Endometrial microvascular endothelial cells (primary cell): ENCODE data around the gene USP54. TPM values are rescaled to one million over a fixed set of nuclear protein-coding genes. Genes with fewer than 3 reads are reported as not detected.
"Not testable (repeated sequence)": the region's sequence is repeated elsewhere in the genome, so short reads cannot be mapped to it uniquely, and the experiment has no call there.

ENCODE experiments used
- in situ Hi-C: cut with HindIII; loops from 2 replicates; pipeline ENCODE4 v1.10.0; 2017; ENCODE audit warnings: low sequenced_read_pairs, low pct_unique_long_range_greater_than_20kb; ENCODE audit errors: inconsistent ontology term
- total RNA-seq: library from RNA; depleted of rRNA; stranded (reverse); fragments of >200 nt; gene quantifications from one replicate; pipeline ENCODE4 v1.2.3, GENCODE V29; 2015; ENCODE audit errors: inconsistent ontology term

USP54 gene
- total RNA-seq, 1 donor from 2014 or later: 6.9 TPM

- in situ Hi-C loops: no loop called here
These were observed 975 bp upstream of the USP54 start for GRCh38 chr10:73591935-73592699.

DNA sequence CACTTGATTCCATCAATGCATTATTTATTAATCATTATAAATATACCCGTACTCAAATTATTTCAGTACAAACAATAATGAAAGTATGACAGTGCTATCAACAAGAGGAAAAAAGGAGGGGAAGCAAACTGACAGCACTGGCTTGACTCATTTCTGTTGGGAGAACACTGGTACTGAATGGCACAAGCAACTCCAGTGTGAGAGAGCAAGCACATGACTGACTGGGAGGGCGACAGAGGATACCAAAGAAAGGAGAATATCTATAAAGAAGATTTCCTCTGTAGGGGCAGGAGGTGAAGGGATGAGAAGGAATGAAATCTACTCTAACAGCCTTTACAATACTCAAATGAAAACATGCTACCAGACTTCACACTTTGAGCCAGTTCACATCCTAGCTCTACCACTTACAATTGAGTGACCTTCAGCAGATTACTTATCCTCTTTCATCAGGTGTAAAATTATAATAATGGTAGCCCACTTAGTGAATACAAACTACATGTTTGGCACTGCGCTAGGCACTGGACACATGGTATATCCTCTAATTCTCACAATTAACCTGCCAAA lies 1.5 kb downstream of the USP54 start:
- in situ Hi-C loops: no loop called here

- in situ Hi-C loops: no loop called here
These were observed 2.5 kb downstream of the USP54 start for GRCh38 chr10:73588656-73589055.

GRCh38 chr10:73586583-73586984 lies 4.6 kb downstream of the USP54 start:
- in situ Hi-C loops: no loop called here

DNA sequence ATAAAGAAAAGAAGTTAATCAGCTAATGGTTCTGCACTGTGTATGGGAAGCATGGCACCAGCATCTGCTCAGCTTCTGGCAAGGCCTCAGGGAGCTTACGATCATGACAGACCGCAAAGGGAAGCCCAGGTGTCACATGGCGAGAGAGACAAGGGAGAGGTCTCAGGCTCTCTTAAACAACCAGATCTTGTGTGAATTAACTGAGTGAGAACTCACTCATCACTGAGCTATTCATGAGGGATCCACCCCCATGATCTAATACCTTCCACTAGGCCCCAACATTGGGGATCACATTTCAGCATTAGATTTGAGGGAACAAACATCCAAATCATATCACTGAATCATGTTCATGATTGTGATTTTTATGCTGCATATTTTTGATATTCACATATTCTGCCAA lies 5.8 kb downstream of the USP54 start:
- in situ Hi-C loops: no loop called here

DNA sequence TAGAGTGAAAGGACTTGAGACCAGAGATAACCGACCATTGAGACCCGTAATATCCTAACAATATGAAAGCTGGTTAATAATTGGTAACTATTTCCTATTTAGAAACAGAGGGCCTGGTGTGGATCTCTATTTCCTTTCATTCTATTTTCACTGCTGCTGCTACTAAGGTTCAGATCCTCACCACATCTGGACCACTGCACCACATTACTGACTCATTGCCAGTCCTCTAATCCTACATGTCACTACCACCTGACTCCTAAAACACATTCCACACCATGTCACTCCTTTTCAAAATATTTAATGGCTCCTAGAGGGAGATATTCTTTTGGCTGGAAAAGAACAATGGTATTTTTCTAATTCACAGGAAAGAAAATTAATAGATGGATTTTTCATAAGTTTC lies 6.4 kb downstream of the USP54 start:
- in situ Hi-C loops: no loop called here

DNA sequence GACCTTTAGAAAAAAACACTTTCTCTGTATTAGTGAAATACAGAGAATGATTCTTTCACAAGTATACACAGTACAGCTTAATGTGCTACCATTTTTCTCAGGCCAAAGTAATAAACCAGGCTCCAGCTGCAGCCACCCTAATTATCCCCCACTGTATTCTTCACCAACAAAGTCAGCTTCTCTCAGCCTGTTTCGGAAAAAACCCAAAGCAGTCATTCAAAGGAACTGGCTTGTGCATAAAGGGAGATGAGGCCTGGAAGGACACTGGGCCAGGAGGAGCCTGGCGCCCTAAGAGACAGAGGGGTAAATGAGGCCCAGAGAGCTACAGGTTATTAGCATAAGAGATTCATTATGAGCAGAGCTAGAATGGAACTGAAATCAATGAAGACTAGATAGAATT lies 9.2 kb downstream of the USP54 start:
- in situ Hi-C loops: no loop called here

GRCh38 chr10:73578927-73579326 lies 12.2 kb downstream of the USP54 start:
- in situ Hi-C loops: not testable (repeated sequence)

GRCh38 chr10:73577788-73578187 lies 13.4 kb downstream of the USP54 start:
- in situ Hi-C loops: no loop called here

GRCh38 chr10:73576890-73577591 lies 14.1 kb downstream of the USP54 start:
- in situ Hi-C loops: no loop called here

GRCh38 chr10:73576178-73576889 lies 14.8 kb downstream of the USP54 start:
- in situ Hi-C loops: no loop called here

GRCh38 chr10:73567025-73567424 lies 24.1 kb downstream of the USP54 start:
- in situ Hi-C loops: not testable (repeated sequence)

DNA sequence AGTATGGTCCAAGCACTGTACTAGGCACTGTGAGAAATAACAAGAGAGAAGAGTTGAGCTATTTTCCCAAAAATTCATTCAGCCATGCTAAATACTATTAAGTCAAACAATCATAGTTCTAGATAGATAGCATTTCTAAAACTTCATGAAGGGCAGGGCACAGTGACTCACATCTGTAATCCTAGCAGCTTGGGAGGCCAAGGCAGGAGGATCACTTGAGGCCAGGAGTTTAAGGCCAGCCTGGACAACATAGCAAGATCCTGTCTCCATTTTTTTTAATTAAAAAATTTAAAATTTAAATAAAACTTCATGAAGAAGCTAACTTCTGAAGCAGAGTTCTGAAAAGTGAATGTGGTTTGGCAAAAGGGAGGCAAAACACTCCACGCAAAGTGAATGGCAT lies 29.9 kb downstream of the USP54 start:
- in situ Hi-C loops: no loop called here

GRCh38 chr10:73559590-73559989 lies 31.6 kb downstream of the USP54 start:
- in situ Hi-C loops: no loop called here

- in situ Hi-C loops: no loop called here
These were observed 34.3 kb downstream of the USP54 start for GRCh38 chr10:73556855-73557254.

DNA sequence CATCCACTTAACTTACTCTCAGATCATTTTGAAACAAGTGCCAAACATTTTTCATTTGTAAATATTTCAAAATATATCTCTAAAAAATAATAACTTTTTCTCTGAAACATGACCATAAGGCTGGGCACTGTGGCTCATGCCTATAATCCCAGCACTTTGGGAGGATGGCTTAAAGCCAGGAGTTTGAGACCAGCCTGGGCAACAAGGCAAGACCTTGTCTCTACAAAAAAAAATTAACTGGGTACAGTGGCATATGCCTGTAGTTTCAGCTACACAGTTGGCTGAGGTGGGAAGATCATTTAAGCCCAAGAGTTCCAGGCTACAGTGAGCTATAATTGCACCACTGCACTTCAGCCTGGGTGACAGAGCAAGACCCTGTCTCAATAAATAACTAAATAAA lies 36.4 kb downstream of the USP54 start:
- in situ Hi-C loops: no loop called here

- in situ Hi-C loops: no loop called here
These were observed 37.4 kb downstream of the USP54 start for GRCh38 chr10:73553761-73554160.

- in situ Hi-C loops: no loop called here
These were observed 38.1 kb downstream of the USP54 start for GRCh38 chr10:73552819-73553715.

DNA sequence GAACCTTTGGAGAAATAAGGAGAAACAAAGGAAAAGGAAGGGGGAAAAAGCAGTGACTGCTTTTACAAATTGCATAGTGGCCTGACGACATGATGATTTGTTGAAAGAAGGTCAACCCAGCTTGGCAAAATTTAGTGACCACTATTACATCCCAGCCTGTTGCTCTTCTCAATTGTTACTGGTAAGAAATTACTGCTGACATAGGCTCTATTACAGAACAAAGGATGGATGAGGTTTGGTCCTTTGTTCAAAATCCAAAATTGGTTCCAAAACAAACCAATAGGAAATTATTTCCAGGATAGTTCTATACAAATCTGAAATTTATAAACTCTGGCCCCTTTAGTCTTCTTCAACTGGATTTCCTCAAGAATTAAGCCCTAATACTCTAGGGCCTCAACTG lies 39.6 kb downstream of the USP54 start:
- in situ Hi-C loops: no loop called here
